ENCODE results near the gene SEC14L1.

DNA sequence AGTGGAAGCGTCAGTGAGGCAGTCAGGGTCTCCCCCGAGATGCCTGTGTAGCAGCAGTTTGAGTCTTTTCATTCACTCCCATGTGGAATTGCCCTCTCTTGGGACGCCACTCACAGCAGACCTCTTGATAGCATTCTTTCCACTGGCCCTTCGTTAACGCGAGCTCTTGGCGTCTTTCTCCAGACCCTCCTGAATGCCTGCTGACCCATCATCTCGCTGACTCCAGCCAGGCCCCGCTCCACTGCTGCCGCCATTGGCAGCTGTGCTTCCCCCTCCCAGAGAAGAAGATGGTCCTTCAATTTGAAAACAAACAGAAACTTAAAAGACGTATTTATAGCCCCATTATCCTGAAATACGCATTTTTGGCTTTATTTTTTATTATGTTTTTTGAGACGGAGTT lies 63.1 kb downstream of the SEC14L1 start:
- TF ChIP-seq, protein P1, sequence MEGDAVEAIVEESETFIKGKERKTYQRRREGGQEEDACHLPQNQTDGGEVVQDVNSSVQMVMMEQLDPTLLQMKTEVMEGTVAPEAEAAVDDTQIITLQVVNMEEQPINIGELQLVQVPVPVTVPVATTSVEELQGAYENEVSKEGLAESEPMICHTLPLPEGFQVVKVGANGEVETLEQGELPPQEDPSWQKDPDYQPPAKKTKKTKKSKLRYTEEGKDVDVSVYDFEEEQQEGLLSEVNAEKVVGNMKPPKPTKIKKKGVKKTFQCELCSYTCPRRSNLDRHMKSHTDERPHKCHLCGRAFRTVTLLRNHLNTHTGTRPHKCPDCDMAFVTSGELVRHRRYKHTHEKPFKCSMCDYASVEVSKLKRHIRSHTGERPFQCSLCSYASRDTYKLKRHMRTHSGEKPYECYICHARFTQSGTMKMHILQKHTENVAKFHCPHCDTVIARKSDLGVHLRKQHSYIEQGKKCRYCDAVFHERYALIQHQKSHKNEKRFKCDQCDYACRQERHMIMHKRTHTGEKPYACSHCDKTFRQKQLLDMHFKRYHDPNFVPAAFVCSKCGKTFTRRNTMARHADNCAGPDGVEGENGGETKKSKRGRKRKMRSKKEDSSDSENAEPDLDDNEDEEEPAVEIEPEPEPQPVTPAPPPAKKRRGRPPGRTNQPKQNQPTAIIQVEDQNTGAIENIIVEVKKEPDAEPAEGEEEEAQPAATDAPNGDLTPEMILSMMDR (IDR thresholded peaks at IDR 0.05) = no peak
- TF ChIP-seq REST (IDR thresholded peaks at IDR 0.05; ENCODE audit: insufficient read depth in 1 of 2, low read depth in 2 of 2, low read length in 1 of 2) (no peak), POLR2AphosphoS5 (IDR thresholded peaks at IDR 0.05; ENCODE audit: low read depth, low read length) (no peak)
